ENCODE measurements around the gene KHDRBS1.

DNA sequence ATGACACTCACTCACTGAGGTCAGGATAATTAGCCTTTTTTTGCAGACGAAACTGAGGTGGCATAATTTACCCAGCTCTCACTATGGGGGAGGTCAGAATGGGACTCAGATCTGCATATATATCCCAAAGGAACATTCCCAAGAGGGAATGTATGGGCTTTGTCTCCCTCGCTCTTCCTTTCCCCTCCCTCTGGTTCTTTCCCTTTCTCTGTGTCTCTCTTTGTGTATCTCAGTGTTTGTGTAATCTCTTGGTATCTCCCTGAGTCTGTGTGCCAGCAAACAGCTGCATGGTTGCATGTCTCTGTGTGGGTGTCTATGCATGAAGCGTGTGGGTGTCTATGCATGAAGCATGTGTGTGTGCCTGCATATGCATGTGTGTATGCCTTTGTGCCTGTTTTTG lies 63.8 kb downstream of the KHDRBS1 start:
- TF ChIP-seq LEF1 (IDR thresholded peaks at IDR 0.05; ENCODE audit: borderline replicate concordance) (no peak), SP1 (IDR thresholded peaks at IDR 0.05) (no peak)
